ENCODE data around the gene OR11L1. TPM values are rescaled to one million over a fixed set of nuclear protein-coding genes. Genes with fewer than 3 reads are reported as not detected.

Gene OR11L1
- total and polyA plus RNA-seq, 2 donors (not counting 1 experiment from before 2014, with no cell fraction given): not detected

- no peak overlapping the region for H3K9ac ChIP-seq (ENCODE audit: insufficient read depth, low read length)
- H3K9me3 ChIP-seq (ENCODE audit: control insufficient read depth, insufficient read depth, low read depth, low read length): no peaks in the 10 kb centered on the region
- H3K36me3 ChIP-seq (ENCODE audit: control insufficient read depth, insufficient read depth, low read length): no peaks in the 10 kb centered on the region
- no peaks in the 10 kb centered on the region for H4K20me1 ChIP-seq (ENCODE audit: control insufficient read depth, extremely low read depth, insufficient read depth, low read length)
- no peak overlapping the region for H3K27ac ChIP-seq (ENCODE audit: insufficient read depth, low read length)
- H2AFZ ChIP-seq (ENCODE audit: low read length): no peak overlapping the region
- no peaks in the 10 kb centered on the region for H3K27me3 ChIP-seq (ENCODE audit: control insufficient read depth, insufficient read depth, low read length)
- no peaks in the 10 kb centered on the region for H3K4me1 ChIP-seq (ENCODE audit: control insufficient read depth, extremely low read depth, insufficient read depth, low read length)
- no peak overlapping the region for H3K4me3 ChIP-seq (replicated peaks in 1 of 4; ENCODE audit: control extremely low read depth in 1 of 4, insufficient read depth in 1 of 4, low read depth in 3 of 4, low read length in 4 of 4)
- no peak for DNase-seq (ENCODE audit: low read depth in 2 of 2)
- no peak overlapping the region for H3K4me2 ChIP-seq (ENCODE audit: extremely low read depth, insufficient read depth, low read length)
- TF ChIP-seq CTCF (conservative IDR thresholded peaks at IDR 0.05 in 1 of 2, IDR thresholded peaks at IDR 0.05 in 1 of 2; ENCODE audit: low read depth in 1 of 2, low read length in 2 of 2): no peak
- no peak for TF ChIP-seq EZH2 (IDR thresholded peaks at IDR 0.05; ENCODE audit: low read length, missing control alignments)
- no peaks in the 10 kb centered on the region for H3K79me2 ChIP-seq (ENCODE audit: control insufficient read depth, insufficient read depth, low read length)
Observed at GRCh38 chr1:247848346-247848745, 6.7 kb upstream of the OR11L1 start.

GRCh38 chr1:247845693-247846017 is 4.0 kb upstream of the OR11L1 start:
- TF ChIP-seq CTCF (conservative IDR thresholded peaks at IDR 0.05 in 1 of 2, IDR thresholded peaks at IDR 0.05 in 1 of 2; ENCODE audit: low read depth in 1 of 2, low read length in 2 of 2) (no peak), EZH2 (IDR thresholded peaks at IDR 0.05; ENCODE audit: low read length, missing control alignments) (no peak)
- DNase-seq (ENCODE audit: low read depth in 2 of 2): no peak
- H3K27ac ChIP-seq (ENCODE audit: insufficient read depth, low read length): no peak overlapping the region
- no peaks in the 10 kb centered on the region for H3K4me1 ChIP-seq (ENCODE audit: control insufficient read depth, extremely low read depth, insufficient read depth, low read length)
- H3K9ac ChIP-seq (ENCODE audit: insufficient read depth, low read length): no peak overlapping the region
- H3K4me2 ChIP-seq (ENCODE audit: extremely low read depth, insufficient read depth, low read length): no peak overlapping the region
- H4K20me1 ChIP-seq (ENCODE audit: control insufficient read depth, extremely low read depth, insufficient read depth, low read length): no peaks in the 10 kb centered on the region
- H3K36me3 ChIP-seq (ENCODE audit: control insufficient read depth, insufficient read depth, low read length): no peaks in the 10 kb centered on the region
- no peaks in the 10 kb centered on the region for H3K27me3 ChIP-seq (ENCODE audit: control insufficient read depth, insufficient read depth, low read length)
- H2AFZ ChIP-seq (ENCODE audit: low read length): no peak overlapping the region
- no peaks in the 10 kb centered on the region for H3K9me3 ChIP-seq (ENCODE audit: control insufficient read depth, insufficient read depth, low read depth, low read length)
- no peak overlapping the region for H3K4me3 ChIP-seq (replicated peaks in 1 of 4; ENCODE audit: control extremely low read depth in 1 of 4, insufficient read depth in 1 of 4, low read depth in 3 of 4, low read length in 4 of 4)
- H3K79me2 ChIP-seq (ENCODE audit: control insufficient read depth, insufficient read depth, low read length): no peaks in the 10 kb centered on the region

GRCh38 chr1:247845011-247845692 is 3.5 kb upstream of the OR11L1 start:
- no peaks in the 10 kb centered on the region for H3K9me3 ChIP-seq (ENCODE audit: control insufficient read depth, insufficient read depth, low read depth, low read length)
- H3K36me3 ChIP-seq (ENCODE audit: control insufficient read depth, insufficient read depth, low read length): no peaks in the 10 kb centered on the region
- no peak overlapping the region for H3K4me3 ChIP-seq (replicated peaks in 1 of 4; ENCODE audit: control extremely low read depth in 1 of 4, insufficient read depth in 1 of 4, low read depth in 3 of 4, low read length in 4 of 4)
- H3K9ac ChIP-seq (ENCODE audit: insufficient read depth, low read length): no peak overlapping the region
- no peaks in the 10 kb centered on the region for H3K4me1 ChIP-seq (ENCODE audit: control insufficient read depth, extremely low read depth, insufficient read depth, low read length)
- H4K20me1 ChIP-seq (ENCODE audit: control insufficient read depth, extremely low read depth, insufficient read depth, low read length): no peaks in the 10 kb centered on the region
- H3K4me2 ChIP-seq (ENCODE audit: extremely low read depth, insufficient read depth, low read length): no peak overlapping the region
- no peak for TF ChIP-seq EZH2 (IDR thresholded peaks at IDR 0.05; ENCODE audit: low read length, missing control alignments)
- no peak overlapping the region for H3K27ac ChIP-seq (ENCODE audit: insufficient read depth, low read length)
- no peak for DNase-seq (ENCODE audit: low read depth in 2 of 2)
- H3K79me2 ChIP-seq (ENCODE audit: control insufficient read depth, insufficient read depth, low read length): no peaks in the 10 kb centered on the region
- no peak overlapping the region for H2AFZ ChIP-seq (ENCODE audit: low read length)
- no peaks in the 10 kb centered on the region for H3K27me3 ChIP-seq (ENCODE audit: control insufficient read depth, insufficient read depth, low read length)
